HepG2 (cell line): ENCODE measurements around the gene ESYT1. TPM values are rescaled to one million over a fixed set of nuclear protein-coding genes. Genes with fewer than 3 reads are reported as not detected.

ENCODE experiments used
- ADNP ChIP-seq: sonication (generic); formaldehyde crosslinking; IDR thresholded peaks from 2 replicates; pipeline ENCODE4 v1.4.0; 2020; ENCODE audit warnings: missing genetic modification reagents
- ATF7 ChIP-seq, 2 experiments: fragments of 450-650 bp in 1 of 2; sonication (generic) in 1 of 2; formaldehyde crosslinking in 1 of 2; IDR thresholded peaks; 2 replicates each; pipeline versions ENCODE4 v1.4.0 to v1.6.1; 2016 to 2020; ENCODE audit warnings: antibody characterized with exemption in 1 of 2, mild to moderate bottlenecking in 1 of 2, missing genetic modification reagents in 1 of 2
- CHCHD3 ChIP-seq: sonication (generic); formaldehyde crosslinking; IDR thresholded peaks from 2 replicates; pipeline ENCODE4 v1.8.0; 2022; ENCODE audit warnings: mild to moderate bottlenecking, missing genetic modification reagents, moderate library complexity
- CREBL2 ChIP-seq: sonication (generic); formaldehyde crosslinking; IDR thresholded peaks from 2 replicates; pipeline ENCODE4 v1.8.1; 2023; ENCODE audit warnings: missing genetic modification reagents, mild to moderate bottlenecking, borderline replicate concordance
- ETS1 ChIP-seq: sonication (generic); formaldehyde crosslinking; IDR thresholded peaks from 2 replicates; pipeline ENCODE4 v1.4.0; 2020; ENCODE audit warnings: missing genetic modification reagents
- IKZF4 ChIP-seq: sonication (generic); formaldehyde crosslinking; IDR thresholded peaks from 2 replicates; pipeline ENCODE4 v1.5.1; 2020; ENCODE audit warnings: borderline replicate concordance, mild to moderate bottlenecking, low read depth, missing genetic modification reagents; ENCODE audit errors: not compliant biosample characterization
- KLF11 ChIP-seq: IDR thresholded peaks from 2 replicates; pipeline ENCODE4 v1.6.1; 2016; ENCODE audit warnings: missing compliant biosample characterization
- KLF15 ChIP-seq: sonication (generic); formaldehyde crosslinking; IDR thresholded peaks from 2 replicates; pipeline ENCODE4 v1.8.1; 2023; ENCODE audit warnings: borderline replicate concordance, mild to moderate bottlenecking, inconsistent platforms, missing genetic modification reagents, mixed read lengths
- MAFK ChIP-seq, 2 experiments: IDR thresholded peaks in 1 of 2; conservative IDR thresholded peaks in 1 of 2; 2 replicates each; pipeline ENCODE4 v1.6.1; 2011; ENCODE audit warnings: improper control_type of control experiment in 2 of 2, low read length in 2 of 2
- PLSCR1 ChIP-seq: sonication (generic); formaldehyde crosslinking; IDR thresholded peaks from 2 replicates; pipeline ENCODE4 v1.5.0; 2020; ENCODE audit warnings: missing genetic modification reagents, mild to moderate bottlenecking, borderline replicate concordance
- XRCC5 ChIP-seq: fragments of 200-400 bp; formaldehyde crosslinking; optimal IDR thresholded peaks from 2 replicates; pipeline ENCODE3; 2017; ENCODE audit warnings: mild to moderate bottlenecking, low read length
- ZBTB20 ChIP-seq: sonication (generic); formaldehyde crosslinking; IDR thresholded peaks from 2 replicates; pipeline ENCODE4 v1.8.1; 2023; ENCODE audit warnings: missing genetic modification reagents, low read depth, mild to moderate bottlenecking, borderline replicate concordance
- ZNF337 ChIP-seq: sonication (generic); formaldehyde crosslinking; IDR thresholded peaks from 2 replicates; pipeline ENCODE4 v1.5.1; 2020; ENCODE audit warnings: missing genetic modification reagents, low read depth, mild to moderate bottlenecking, borderline replicate concordance
- ZNF33B ChIP-seq: sonication (generic); formaldehyde crosslinking; IDR thresholded peaks from 2 replicates; pipeline ENCODE4 v1.5.1; 2020; ENCODE audit warnings: mild to moderate bottlenecking, missing genetic modification reagents
- ZNF503 ChIP-seq: sonication (generic); formaldehyde crosslinking; IDR thresholded peaks from 2 replicates; pipeline ENCODE4 v1.4.0; 2020; ENCODE audit warnings: missing genetic modification reagents
- ZNF562 ChIP-seq: sonication (generic); formaldehyde crosslinking; IDR thresholded peaks from 2 replicates; pipeline ENCODE4 v1.8.0; 2022; ENCODE audit warnings: missing genetic modification reagents, borderline replicate concordance
- ZNF564 ChIP-seq: sonication (generic); formaldehyde crosslinking; IDR thresholded peaks from 2 replicates; pipeline ENCODE4 v1.8.1; 2023; ENCODE audit warnings: mild to moderate bottlenecking, missing genetic modification reagents
- ZNF572 ChIP-seq: sonication (generic); formaldehyde crosslinking; IDR thresholded peaks from 2 replicates; pipeline ENCODE4 v1.5.1; 2020; ENCODE audit warnings: mild to moderate bottlenecking, missing genetic modification reagents
- ZNF619 ChIP-seq: sonication (generic); formaldehyde crosslinking; IDR thresholded peaks from 2 replicates; pipeline ENCODE4 v1.4.0; 2020; ENCODE audit warnings: mild to moderate bottlenecking, missing genetic modification reagents
- ZNF775 ChIP-seq: sonication (generic); formaldehyde crosslinking; IDR thresholded peaks from 2 replicates; pipeline ENCODE4 v1.4.0; 2020; ENCODE audit warnings: missing genetic modification reagents, mild to moderate bottlenecking, moderate library complexity, borderline replicate concordance
- ZNF839 ChIP-seq: sonication (generic); formaldehyde crosslinking; IDR thresholded peaks from 2 replicates; pipeline ENCODE4 v1.4.0; 2020; ENCODE audit warnings: missing genetic modification reagents, mild to moderate bottlenecking, borderline replicate concordance
- ZSCAN12 ChIP-seq: sonication (generic); formaldehyde crosslinking; IDR thresholded peaks from 2 replicates; pipeline ENCODE4 v1.9.0; 2021; ENCODE audit warnings: mild to moderate bottlenecking, missing genetic modification reagents
- polyA plus RNA-seq, 8 experiments: library from polyadenylated mRNA; depleted of rRNA in 3 of 8; stranded (reverse) in 7 of 8; unstranded in 1 of 8; fragments of >200 nt; fragmentation: Illumina TruSeq in 4 of 8; extraction: Trizol in 4 of 8; gene quantifications; 2 replicates each; pipeline versions ENCODE4 v1.2.1 to v1.2.3, GENCODE V29; 2011 to 2016; ENCODE audit warnings: low read depth in 4 of 8, missing spikeins in 1 of 8, mixed read lengths in 1 of 8; ENCODE audit not compliant: insufficient read depth in 1 of 8
- total RNA-seq, 5 experiments: library from RNA; depleted of rRNA; stranded (reverse); fragments of >200 nt; fragmentation: Illumina TruSeq; extraction: Trizol; gene quantifications; 2 replicates each; pipeline ENCODE4 v1.2.3, GENCODE V29; 2016; ENCODE audit warnings: low read depth in 1 of 5

ESYT1 gene
- total and polyA plus RNA-seq, 2 of the 13 experiments (the other 11 are each of a cell fraction or from before 2014, with no cell fraction given) = 66.9 to 71.0 TPM

- TF ChIP-seq ZNF503 = peak; percentile 92
- no peak for TF ChIP-seq IKZF4 (CRISPR knock-in tag)
- no peak for TF ChIP-seq KLF15 (CRISPR knock-in tag)
- no peak; the same call in none of the 2 replicates for TF ChIP-seq ZNF619 (CRISPR knock-in tag)
- peak; percentile 82 for TF ChIP-seq XRCC5
- no peak for TF ChIP-seq ADNP (CRISPR knock-in tag)
- peak; percentile 97 for TF ChIP-seq ZNF564 (CRISPR knock-in tag)
- TF ChIP-seq ZNF33B (CRISPR knock-in tag) = peak; percentile 68; the same call in 1 of the 2 replicates
- no peak for TF ChIP-seq CHCHD3 (CRISPR knock-in tag)
- TF ChIP-seq ETS1 = no peak
- no peak for TF ChIP-seq ZNF839 (CRISPR knock-in tag)
- peak; percentile 46; the same call in 1 of the 2 replicates for TF ChIP-seq ZNF572 (CRISPR knock-in tag)
- TF ChIP-seq ZSCAN12 (CRISPR knock-in tag) = peak; percentile 58; the same call in 1 of the 2 replicates
- no peak for TF ChIP-seq ZNF562 (CRISPR knock-in tag)
- TF ChIP-seq PLSCR1 (CRISPR knock-in tag) = no peak
- peak; percentile 48; the same call in 1 of the 2 replicates for TF ChIP-seq ZNF775 (CRISPR knock-in tag)
- peak; percentile 93 for TF ChIP-seq KLF11 (CRISPR knock-in tag)
- TF ChIP-seq CREBL2 (CRISPR knock-in tag) = no peak
- TF ChIP-seq ATF7 (IDR thresholded peaks at IDR 0.05) = no peak
- peak; percentile 89 for TF ChIP-seq ATF7 (CRISPR knock-in tag; IDR thresholded peaks at IDR 0.05)
- TF ChIP-seq ZBTB20 (CRISPR knock-in tag) = peak; percentile 99; the same call in 1 of the 2 replicates
- no peak; the same call in 1 of the 2 replicates for TF ChIP-seq ZNF337 (CRISPR knock-in tag)
- peak in 1 of 2 experiments; percentile 36; a peak in 3 of 4 replicates for TF ChIP-seq MAFK (conservative IDR thresholded peaks at IDR 0.05 in 1 of 2, IDR thresholded peaks at IDR 0.05 in 1 of 2; ENCODE audit: low read length in 2 of 2)
Observed at GRCh38 chr12:56081393-56082347, 46.4 kb upstream of the ESYT1 start (continued).
